Lower leg skin (tissue), 3 donors: ENCODE measurements around the gene PCGF3.

Experiments used
- CTCF ChIP-seq, 3 donors: fragments of 450-650 bp; IDR thresholded peaks; one replicate each; pipeline ENCODE4 v1.5.1; 2016; ENCODE audit warnings: antibody characterized with exemption in 3 of 3, mild to moderate bottlenecking in 3 of 3, moderate library complexity in 2 of 3
- POLR2A ChIP-seq, 2 donors: fragments of 450-650 bp; IDR thresholded peaks; one replicate each; pipeline ENCODE4 v1.6.1; 2016 to 2017; ENCODE audit warnings: antibody characterized with exemption in 2 of 2, mild to moderate bottlenecking in 1 of 2, moderate library complexity in 1 of 2

- TF ChIP-seq CTCF (IDR thresholded peaks at IDR 0.05) = no peak
- no peak for TF ChIP-seq POLR2A (IDR thresholded peaks at IDR 0.05)
These were observed 28.0 kb upstream of the PCGF3 start for GRCh38 chr4:677431-678293.
